ENCODE results near the gene AQP7.

The AQP7 gene

GRCh38 chr9:33440204-33440603 is 37.8 kb upstream of the AQP7 start:
- ATAC-seq = no peak
- TF ChIP-seq ZNF8 (CRISPR knock-in tag; IDR thresholded peaks at IDR 0.05) (no peak), TOX (CRISPR knock-in tag; IDR thresholded peaks at IDR 0.05; ENCODE audit: borderline replicate concordance) (no peak)

GRCh38 chr9:33439731-33440130 is 37.4 kb upstream of the AQP7 start:
- TF ChIP-seq OSR1 (CRISPR knock-in tag; IDR thresholded peaks at IDR 0.05) = no peak
- TF ChIP-seq CSDC2 (CRISPR knock-in tag; IDR thresholded peaks at IDR 0.05) = no peak
- TF ChIP-seq ZNF565 (CRISPR knock-in tag; conservative IDR thresholded peaks at IDR 0.05; ENCODE audit: low read depth) = no peak
- TF ChIP-seq ZC3H10 (CRISPR knock-in tag; IDR thresholded peaks at IDR 0.05) = no peak
- no peak for TF ChIP-seq SNAI2 (CRISPR knock-in tag; IDR thresholded peaks at IDR 0.05)
- TF ChIP-seq ISL1 (CRISPR knock-in tag; IDR thresholded peaks at IDR 0.05) = no peak
- no peak for TF ChIP-seq TCF4 (CRISPR knock-in tag; IDR thresholded peaks at IDR 0.05; ENCODE audit: borderline replicate concordance)
- TF ChIP-seq CREB5 (CRISPR knock-in tag; IDR thresholded peaks at IDR 0.05; ENCODE audit: low read depth) = no peak
- no peak for TF ChIP-seq ZFP3 (CRISPR knock-in tag; IDR thresholded peaks at IDR 0.05)
- no peak for TF ChIP-seq PATZ1 (CRISPR knock-in tag; IDR thresholded peaks at IDR 0.05; ENCODE audit: borderline replicate concordance)
- TF ChIP-seq ZNF70 (CRISPR knock-in tag; IDR thresholded peaks at IDR 0.05) = no peak
- no peak for TF ChIP-seq BACH2 (CRISPR knock-in tag; IDR thresholded peaks at IDR 0.05; ENCODE audit: borderline replicate concordance)
- ATAC-seq = no peak

- TF ChIP-seq CREB5 (CRISPR knock-in tag; IDR thresholded peaks at IDR 0.05; ENCODE audit: low read depth) (no peak), ZNF70 (CRISPR knock-in tag; IDR thresholded peaks at IDR 0.05) (no peak), ZC3H10 (CRISPR knock-in tag; IDR thresholded peaks at IDR 0.05) (no peak), TOX (CRISPR knock-in tag; IDR thresholded peaks at IDR 0.05; ENCODE audit: borderline replicate concordance) (no peak), GLIS3 (CRISPR knock-in tag; IDR thresholded peaks at IDR 0.05) (no peak), POU6F1 (CRISPR knock-in tag; IDR thresholded peaks at IDR 0.05; ENCODE audit: borderline replicate concordance, low read depth) (no peak), ISL1 (CRISPR knock-in tag; IDR thresholded peaks at IDR 0.05) (no peak), SNAI2 (CRISPR knock-in tag; IDR thresholded peaks at IDR 0.05) (no peak), ZNF8 (CRISPR knock-in tag; IDR thresholded peaks at IDR 0.05) (no peak), PPARA (CRISPR knock-in tag; IDR thresholded peaks at IDR 0.05; ENCODE audit: borderline replicate concordance) (no peak)
- no peak for ATAC-seq
Measured at GRCh38 chr9:33438926-33439680, 36.7 kb upstream of the AQP7 start.

- TF ChIP-seq ZNF70 (CRISPR knock-in tag; IDR thresholded peaks at IDR 0.05) (no peak), POU6F1 (CRISPR knock-in tag; IDR thresholded peaks at IDR 0.05; ENCODE audit: borderline replicate concordance, low read depth) (no peak), ZNF8 (CRISPR knock-in tag; IDR thresholded peaks at IDR 0.05) (no peak), CSRNP3 (CRISPR knock-in tag; IDR thresholded peaks at IDR 0.05) (no peak), GLIS3 (CRISPR knock-in tag; IDR thresholded peaks at IDR 0.05) (no peak), ARNTL (CRISPR knock-in tag; IDR thresholded peaks at IDR 0.05; ENCODE audit: borderline replicate concordance, low read depth) (no peak), RARB (CRISPR knock-in tag; IDR thresholded peaks at IDR 0.05) (no peak), PATZ1 (CRISPR knock-in tag; IDR thresholded peaks at IDR 0.05; ENCODE audit: borderline replicate concordance) (no peak), BACH2 (CRISPR knock-in tag; IDR thresholded peaks at IDR 0.05; ENCODE audit: borderline replicate concordance) (no peak), TOX (CRISPR knock-in tag; IDR thresholded peaks at IDR 0.05; ENCODE audit: borderline replicate concordance) (no peak), ISL1 (CRISPR knock-in tag; IDR thresholded peaks at IDR 0.05) (no peak), OSR1 (CRISPR knock-in tag; IDR thresholded peaks at IDR 0.05) (no peak), ZFP30 (CRISPR knock-in tag; IDR thresholded peaks at IDR 0.05) (no peak), CREB5 (CRISPR knock-in tag; IDR thresholded peaks at IDR 0.05; ENCODE audit: low read depth) (no peak), ZFP3 (CRISPR knock-in tag; IDR thresholded peaks at IDR 0.05) (no peak)
- ATAC-seq = no peak
Measured at GRCh38 chr9:33437898-33438297, 35.5 kb upstream of the AQP7 start.
